Measurements from ENCODE around the gene DLGAP3.

Gene DLGAP3

DNA sequence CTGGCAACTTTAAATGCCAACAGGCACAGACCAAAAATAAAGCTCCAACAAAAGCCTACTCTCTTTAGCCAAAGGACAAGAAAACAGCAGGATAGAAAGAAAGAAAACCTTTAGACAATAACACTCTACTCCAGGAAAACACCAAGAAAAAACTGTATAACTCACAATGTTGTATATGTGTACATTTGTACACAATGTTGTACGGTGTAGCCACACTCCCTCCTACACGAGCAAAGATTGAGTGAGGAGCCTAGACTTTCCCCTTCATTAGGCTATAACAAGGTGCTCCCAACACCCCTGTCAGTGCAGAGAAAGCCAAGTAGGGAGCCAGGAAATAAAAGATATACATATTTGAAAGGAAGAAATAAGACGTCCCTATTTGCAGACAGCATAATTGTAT is 112.7 kb downstream of the DLGAP3 start:
- H3K79me2 ChIP-seq (ENCODE audit: insufficient read depth, low read depth): no peaks in the 10 kb centered on the region
- H3K4me2 ChIP-seq: no peak overlapping the region
- H3K4me3 ChIP-seq (IDR thresholded peaks at IDR 0.05; ENCODE audit: insufficient read depth, low read depth, low read length): no peak overlapping the region
- no peak overlapping the region for H3K9ac ChIP-seq
- H3K27me3 ChIP-seq (ENCODE audit: insufficient read depth, low read depth): no peaks in the 10 kb centered on the region
- TF ChIP-seq, protein P1, sequence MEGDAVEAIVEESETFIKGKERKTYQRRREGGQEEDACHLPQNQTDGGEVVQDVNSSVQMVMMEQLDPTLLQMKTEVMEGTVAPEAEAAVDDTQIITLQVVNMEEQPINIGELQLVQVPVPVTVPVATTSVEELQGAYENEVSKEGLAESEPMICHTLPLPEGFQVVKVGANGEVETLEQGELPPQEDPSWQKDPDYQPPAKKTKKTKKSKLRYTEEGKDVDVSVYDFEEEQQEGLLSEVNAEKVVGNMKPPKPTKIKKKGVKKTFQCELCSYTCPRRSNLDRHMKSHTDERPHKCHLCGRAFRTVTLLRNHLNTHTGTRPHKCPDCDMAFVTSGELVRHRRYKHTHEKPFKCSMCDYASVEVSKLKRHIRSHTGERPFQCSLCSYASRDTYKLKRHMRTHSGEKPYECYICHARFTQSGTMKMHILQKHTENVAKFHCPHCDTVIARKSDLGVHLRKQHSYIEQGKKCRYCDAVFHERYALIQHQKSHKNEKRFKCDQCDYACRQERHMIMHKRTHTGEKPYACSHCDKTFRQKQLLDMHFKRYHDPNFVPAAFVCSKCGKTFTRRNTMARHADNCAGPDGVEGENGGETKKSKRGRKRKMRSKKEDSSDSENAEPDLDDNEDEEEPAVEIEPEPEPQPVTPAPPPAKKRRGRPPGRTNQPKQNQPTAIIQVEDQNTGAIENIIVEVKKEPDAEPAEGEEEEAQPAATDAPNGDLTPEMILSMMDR (conservative IDR thresholded peaks at IDR 0.05; ENCODE audit: low read depth, low read length): no peak
- H2AFZ ChIP-seq (ENCODE audit: low read depth): no peak overlapping the region
- H3K27ac ChIP-seq: no peak overlapping the region
- H3K4me1 ChIP-seq (ENCODE audit: low read depth, poor library complexity, severe bottlenecking): no peaks in the 10 kb centered on the region
- H4K20me1 ChIP-seq (ENCODE audit: insufficient read depth): no peaks in the 10 kb centered on the region
- H3K36me3 ChIP-seq (ENCODE audit: insufficient read depth): no peaks in the 10 kb centered on the region

- Histone ChIP-seq H3K4me1 (ENCODE audit: low read depth, poor library complexity, severe bottlenecking) (no peaks in the 10 kb centered on the region), H3K9ac (no peak overlapping the region), H3K36me3 (ENCODE audit: insufficient read depth) (no peaks in the 10 kb centered on the region), H3K79me2 (ENCODE audit: insufficient read depth, low read depth) (no peaks in the 10 kb centered on the region), H3K4me2 (no peak overlapping the region), H3K4me3 (IDR thresholded peaks at IDR 0.05; ENCODE audit: insufficient read depth, low read depth, low read length) (no peak overlapping the region), H3K27ac (no peak overlapping the region), H4K20me1 (ENCODE audit: insufficient read depth) (no peaks in the 10 kb centered on the region), H2AFZ (ENCODE audit: low read depth) (no peak overlapping the region), H3K27me3 (ENCODE audit: insufficient read depth, low read depth) (no peaks in the 10 kb centered on the region)
- TF ChIP-seq, protein P1 (conservative IDR thresholded peaks at IDR 0.05; ENCODE audit: low read depth, low read length): no peak
These were observed 113.1 kb downstream of the DLGAP3 start for GRCh38 chr1:34816332-34816731.
